GM23338 (cell line): ENCODE results near the gene NDUFV1.

ENCODE experiments used
- CREB1 ChIP-seq: fragments of 250-450 bp; sonication (Bioruptor Pico); IDR thresholded peaks from 2 replicates; pipeline ENCODE4 v1.5.0; 2020; ENCODE audit warnings: low read depth, mild to moderate bottlenecking, moderate library complexity
- ETS1 ChIP-seq: IDR thresholded peaks from 2 replicates; pipeline ENCODE4 v1.6.1; 2016; ENCODE audit warnings: antibody characterized with exemption
- EZH2 ChIP-seq: fragments of 200-600 bp; sonication (generic); IDR thresholded peaks from one replicate; pipeline ENCODE4 v1.8.0; 2017; ENCODE audit warnings: antibody characterized with exemption, mild to moderate bottlenecking, low read depth; ENCODE audit not compliant: unreplicated experiment
- EZH2phosphoT487 ChIP-seq: fragments of 200-600 bp; sonication (generic); IDR thresholded peaks from one replicate; pipeline ENCODE4 v1.8.1; 2018; ENCODE audit warnings: antibody characterized with exemption; ENCODE audit not compliant: unreplicated experiment
- JUNB ChIP-seq: IDR thresholded peaks from one replicate; pipeline ENCODE4 v1.6.1; 2016; ENCODE audit warnings: antibody characterized with exemption; ENCODE audit not compliant: unreplicated experiment
- POLR2AphosphoS5 ChIP-seq: IDR thresholded peaks from 2 replicates; pipeline ENCODE4 v1.6.1; 2016; ENCODE audit warnings: antibody characterized with exemption, low read depth
- TF ChIP-seq, protein P1 (sequence below), 2 experiments: fragments of 200-600 bp in 1 of 2; sonication (generic) in 1 of 2; conservative IDR thresholded peaks; 2 replicates each; pipeline versions ENCODE4 v1.5.1 to v1.6.1; 2016 to 2017; ENCODE audit warnings: antibody characterized with exemption in 2 of 2, low read depth in 2 of 2, mild to moderate bottlenecking in 2 of 2, moderate library complexity in 1 of 2
- TF ChIP-seq, protein P2 (sequence below): IDR thresholded peaks from one replicate; pipeline ENCODE4 v1.6.1; 2018; ENCODE audit warnings: antibody characterized with exemption; ENCODE audit not compliant: unreplicated experiment

- TF ChIP-seq, protein P1, sequence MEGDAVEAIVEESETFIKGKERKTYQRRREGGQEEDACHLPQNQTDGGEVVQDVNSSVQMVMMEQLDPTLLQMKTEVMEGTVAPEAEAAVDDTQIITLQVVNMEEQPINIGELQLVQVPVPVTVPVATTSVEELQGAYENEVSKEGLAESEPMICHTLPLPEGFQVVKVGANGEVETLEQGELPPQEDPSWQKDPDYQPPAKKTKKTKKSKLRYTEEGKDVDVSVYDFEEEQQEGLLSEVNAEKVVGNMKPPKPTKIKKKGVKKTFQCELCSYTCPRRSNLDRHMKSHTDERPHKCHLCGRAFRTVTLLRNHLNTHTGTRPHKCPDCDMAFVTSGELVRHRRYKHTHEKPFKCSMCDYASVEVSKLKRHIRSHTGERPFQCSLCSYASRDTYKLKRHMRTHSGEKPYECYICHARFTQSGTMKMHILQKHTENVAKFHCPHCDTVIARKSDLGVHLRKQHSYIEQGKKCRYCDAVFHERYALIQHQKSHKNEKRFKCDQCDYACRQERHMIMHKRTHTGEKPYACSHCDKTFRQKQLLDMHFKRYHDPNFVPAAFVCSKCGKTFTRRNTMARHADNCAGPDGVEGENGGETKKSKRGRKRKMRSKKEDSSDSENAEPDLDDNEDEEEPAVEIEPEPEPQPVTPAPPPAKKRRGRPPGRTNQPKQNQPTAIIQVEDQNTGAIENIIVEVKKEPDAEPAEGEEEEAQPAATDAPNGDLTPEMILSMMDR (conservative IDR thresholded peaks at IDR 0.05; ENCODE audit: low read depth in 2 of 2) = no peak
- no peak for TF ChIP-seq JUNB
- 0 out of 2 replicates have a peak, but pooled peaks have one; percentile 8 for TF ChIP-seq POLR2AphosphoS5
- TF ChIP-seq EZH2 = no peak
- TF ChIP-seq, protein P2, sequence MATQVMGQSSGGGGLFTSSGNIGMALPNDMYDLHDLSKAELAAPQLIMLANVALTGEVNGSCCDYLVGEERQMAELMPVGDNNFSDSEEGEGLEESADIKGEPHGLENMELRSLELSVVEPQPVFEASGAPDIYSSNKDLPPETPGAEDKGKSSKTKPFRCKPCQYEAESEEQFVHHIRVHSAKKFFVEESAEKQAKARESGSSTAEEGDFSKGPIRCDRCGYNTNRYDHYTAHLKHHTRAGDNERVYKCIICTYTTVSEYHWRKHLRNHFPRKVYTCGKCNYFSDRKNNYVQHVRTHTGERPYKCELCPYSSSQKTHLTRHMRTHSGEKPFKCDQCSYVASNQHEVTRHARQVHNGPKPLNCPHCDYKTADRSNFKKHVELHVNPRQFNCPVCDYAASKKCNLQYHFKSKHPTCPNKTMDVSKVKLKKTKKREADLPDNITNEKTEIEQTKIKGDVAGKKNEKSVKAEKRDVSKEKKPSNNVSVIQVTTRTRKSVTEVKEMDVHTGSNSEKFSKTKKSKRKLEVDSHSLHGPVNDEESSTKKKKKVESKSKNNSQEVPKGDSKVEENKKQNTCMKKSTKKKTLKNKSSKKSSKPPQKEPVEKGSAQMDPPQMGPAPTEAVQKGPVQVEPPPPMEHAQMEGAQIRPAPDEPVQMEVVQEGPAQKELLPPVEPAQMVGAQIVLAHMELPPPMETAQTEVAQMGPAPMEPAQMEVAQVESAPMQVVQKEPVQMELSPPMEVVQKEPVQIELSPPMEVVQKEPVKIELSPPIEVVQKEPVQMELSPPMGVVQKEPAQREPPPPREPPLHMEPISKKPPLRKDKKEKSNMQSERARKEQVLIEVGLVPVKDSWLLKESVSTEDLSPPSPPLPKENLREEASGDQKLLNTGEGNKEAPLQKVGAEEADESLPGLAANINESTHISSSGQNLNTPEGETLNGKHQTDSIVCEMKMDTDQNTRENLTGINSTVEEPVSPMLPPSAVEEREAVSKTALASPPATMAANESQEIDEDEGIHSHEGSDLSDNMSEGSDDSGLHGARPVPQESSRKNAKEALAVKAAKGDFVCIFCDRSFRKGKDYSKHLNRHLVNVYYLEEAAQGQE = no peak
- TF ChIP-seq ETS1 = no peak
- TF ChIP-seq EZH2phosphoT487 = no peak
- no peak for TF ChIP-seq CREB1 (CRISPR knock-in tag)
Observed at GRCh38 chr11:67627812-67628624, 21.3 kb downstream of the NDUFV1 start.
